Mesendoderm (in vitro differentiated cells): ENCODE measurements around the gene SPINT4. TPM values are rescaled to one million over a fixed set of nuclear protein-coding genes. Genes with fewer than 3 reads are reported as not detected.

Source experiments
- DNase-seq: peaks from one replicate; pipeline ENCODE4 v3.0.0; 2013
- H2AK5ac ChIP-seq: 2 replicates; pipeline ENCODE4 v1.6.1; 2013; ENCODE audit warnings: low read length, inconsistent platforms
- H2BK120ac ChIP-seq: 2 replicates; pipeline ENCODE4 v1.6.1; 2013; ENCODE audit warnings: low read depth, mild to moderate bottlenecking, low read length, moderate library complexity, mixed read lengths
- H2BK15ac ChIP-seq: replicated peaks from 2 replicates; pipeline ENCODE4 v1.6.1; 2013; ENCODE audit warnings: low read depth, mild to moderate bottlenecking, moderate library complexity
- H2BK5ac ChIP-seq: 2 replicates; pipeline ENCODE4 v1.6.1; 2013; ENCODE audit warnings: low read length, inconsistent platforms
- H3K18ac ChIP-seq: 2 replicates; pipeline ENCODE4 v1.6.1; 2013; ENCODE audit warnings: mild to moderate bottlenecking, low read length, mixed read lengths
- H3K23ac ChIP-seq: one replicate; pipeline ENCODE4 v1.6.1; 2013; ENCODE audit warnings: low read length
- H3K27ac ChIP-seq: 2 replicates; pipeline ENCODE4 v1.5.1; 2013; ENCODE audit warnings: low read depth, mild to moderate bottlenecking, inconsistent platforms, low read length, moderate library complexity
- H3K27me3 ChIP-seq: 2 replicates; pipeline ENCODE4 v1.6.1; 2013; ENCODE audit warnings: low read length, control low read depth, mild to moderate bottlenecking, inconsistent platforms; ENCODE audit not compliant: insufficient read depth, poor library complexity
- H3K36me3 ChIP-seq: 2 replicates; pipeline ENCODE4 v1.6.1; 2013; ENCODE audit warnings: low read length, inconsistent platforms; ENCODE audit not compliant: control insufficient read depth, insufficient read depth
- H3K4ac ChIP-seq: one replicate; pipeline ENCODE4 v1.6.1; 2013; ENCODE audit warnings: low read depth, mild to moderate bottlenecking, low read length, moderate library complexity
- H3K4me1 ChIP-seq: 2 replicates; pipeline ENCODE4 v1.6.1; 2013; ENCODE audit warnings: low read depth, low read length, inconsistent platforms; ENCODE audit not compliant: control insufficient read depth
- H3K4me2 ChIP-seq: 2 replicates; pipeline ENCODE4 v1.6.1; 2013; ENCODE audit warnings: low read length
- H3K4me3 ChIP-seq: 2 replicates; pipeline ENCODE4 v1.5.1; 2013; ENCODE audit warnings: mild to moderate bottlenecking, low read length
- H3K56ac ChIP-seq: one replicate; pipeline ENCODE4 v1.6.1; 2013; ENCODE audit warnings: low read length
- H3K79me1 ChIP-seq: 2 replicates; pipeline ENCODE4 v1.6.1; 2013; ENCODE audit warnings: low read length, inconsistent platforms
- H3K79me2 ChIP-seq: 2 replicates; pipeline ENCODE4 v1.6.1; 2013; ENCODE audit warnings: mild to moderate bottlenecking, low read length; ENCODE audit not compliant: control insufficient read depth, insufficient read depth
- H3K9ac ChIP-seq: 2 replicates; pipeline ENCODE4 v1.6.1; 2013; ENCODE audit warnings: low read length, inconsistent platforms
- H4K5ac ChIP-seq: one replicate; pipeline ENCODE4 v1.6.1; 2013; ENCODE audit warnings: low read length
- H4K8ac ChIP-seq: one replicate; pipeline ENCODE4 v1.6.1; 2013; ENCODE audit warnings: low read depth, mild to moderate bottlenecking, control low read depth, low read length, moderate library complexity
- WGBS: extraction: QIAGEN DNeasy Blood & Tissue Kit; methylation state at CpG from one replicate; pipeline ENCODE4 v1.1.7; 2013; ENCODE audit warnings: low lambda C conversion rate, missing lambda C conversion rate; ENCODE audit not compliant: insufficient coverage; ENCODE audit errors: extremely low coverage; 5-methylcytosine and 5-hydroxymethylcytosine counted together
- small RNA-seq: library from polyadenylated mRNA; stranded (forward); fragments of <200 nt; extraction: miRNeasy Mini kit (QIAGEN cat#:217004); gene quantifications from one replicate; pipeline ENCODE3, GENCODE V24; 2013; ENCODE audit not compliant: insufficient read depth

Gene SPINT4

DNA sequence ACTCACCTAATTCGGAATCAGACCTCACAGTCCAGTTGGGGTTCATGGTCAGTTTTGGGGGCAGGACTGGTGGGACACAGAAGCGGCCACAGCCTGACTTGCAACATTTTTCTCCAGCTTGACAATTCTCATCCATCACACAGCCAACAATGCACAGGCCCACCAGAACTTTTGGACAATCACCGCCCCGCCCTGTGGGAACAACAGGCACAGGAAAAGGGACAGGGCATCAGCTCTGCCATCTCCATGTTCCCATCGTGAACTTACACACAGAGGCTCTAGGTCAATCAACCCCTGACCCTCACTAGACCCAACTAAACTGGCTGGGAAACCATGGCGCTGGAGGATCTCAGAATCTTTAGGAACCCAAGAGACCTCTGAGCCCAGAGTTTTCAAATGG lies 53.3 kb downstream of the SPINT4 start:
- no peak overlapping the region for H3K9ac ChIP-seq
- H3K27me3 ChIP-seq = no peaks in the 10 kb centered on the region
- no peaks in the 10 kb centered on the region for H3K79me1 ChIP-seq
- H3K18ac ChIP-seq = no peak overlapping the region
- no peak overlapping the region for H2BK120ac ChIP-seq
- no peaks in the 10 kb centered on the region for H3K36me3 ChIP-seq
- H3K23ac ChIP-seq = no peak overlapping the region
- no peak overlapping the region for H2BK5ac ChIP-seq
- no peak overlapping the region for H3K27ac ChIP-seq
- no peak overlapping the region for H3K4ac ChIP-seq
- no peak for DNase-seq
- H4K8ac ChIP-seq = no peak overlapping the region
- H3K56ac ChIP-seq = no peak overlapping the region
- no peaks in the 10 kb centered on the region for H3K79me2 ChIP-seq
- H3K4me3 ChIP-seq = no peak overlapping the region
- H2AK5ac ChIP-seq = no peak overlapping the region
- H2BK15ac ChIP-seq = no peak overlapping the region
- no CpG with 5 or more reads among the region's 6 CpGs for WGBS
- no peaks in the 10 kb centered on the region for H3K4me1 ChIP-seq
- no peak overlapping the region for H4K5ac ChIP-seq
- no peak overlapping the region for H3K4me2 ChIP-seq

Small RNAs within 50 kb of the gene (small RNA-seq; reads per million reads assigned to genes)
- 6.1 reads per million, percentile 76 among the genes with 10 or more reads in this experiment for gene MIR3617
- not detected for gene SPINT5P
